Measurements from ENCODE around the gene MYO5B. TPM values are rescaled to one million over a fixed set of nuclear protein-coding genes. Genes with fewer than 3 reads are reported as not detected.

Gene MYO5B
- total RNA-seq, 1 experiment from 2014 or later: 3.7 TPM

DNA sequence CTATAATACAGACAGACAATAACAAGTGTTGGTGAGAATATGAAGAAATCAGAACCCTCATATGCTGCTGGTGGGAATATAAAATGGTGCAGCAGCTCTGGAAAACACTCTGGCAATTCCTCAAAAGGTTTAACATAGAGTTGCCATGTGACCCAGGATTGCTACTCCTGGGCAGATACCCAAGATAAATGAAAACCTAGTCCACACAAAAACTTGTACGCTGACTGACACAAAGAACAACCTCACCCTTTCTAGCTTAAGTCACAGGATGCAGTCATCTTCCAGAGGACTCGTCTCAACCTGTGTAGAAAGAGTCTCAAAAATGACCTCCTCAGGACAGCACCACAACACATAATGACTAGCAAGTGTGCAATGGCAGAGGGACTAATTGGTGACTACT lies 310.0 kb downstream of the MYO5B start:
- no peak for DNase-seq
- Histone ChIP-seq H3K27me3 (ENCODE audit: control insufficient read depth, insufficient read depth, low read length) (no peaks in the 10 kb centered on the region), H3K4me3 (ENCODE audit: insufficient read depth, low read depth, low read length) (no peak overlapping the region), H3K36me3 (replicated peaks; ENCODE audit: control insufficient read depth, insufficient read depth, low read length) (no peaks in the 10 kb centered on the region)

DNA sequence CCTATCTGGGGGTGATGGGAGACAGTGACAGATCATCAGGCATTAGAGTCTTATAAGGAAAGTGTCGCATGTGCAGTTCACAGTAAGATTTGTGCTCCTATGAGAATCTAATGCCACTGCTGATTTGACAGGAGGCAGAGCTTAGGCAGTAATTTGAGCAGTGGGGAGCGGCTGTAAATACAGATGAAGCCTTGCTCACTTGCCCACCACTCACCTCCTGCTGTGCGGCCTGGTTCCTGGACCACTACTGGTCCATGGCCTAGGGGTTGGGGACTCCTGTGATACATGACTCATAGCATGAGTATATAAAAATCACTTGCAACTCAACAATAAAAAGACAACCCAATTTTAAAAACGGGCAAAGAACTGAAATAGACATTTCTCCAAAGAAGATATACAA lies 310.5 kb downstream of the MYO5B start:
- no peaks in the 10 kb centered on the region for H3K27me3 ChIP-seq (ENCODE audit: control insufficient read depth, insufficient read depth, low read length)
- no peaks in the 10 kb centered on the region for H3K36me3 ChIP-seq (replicated peaks; ENCODE audit: control insufficient read depth, insufficient read depth, low read length)
- H3K4me3 ChIP-seq (ENCODE audit: insufficient read depth, low read depth, low read length): no peak overlapping the region
- no peak for DNase-seq

DNA sequence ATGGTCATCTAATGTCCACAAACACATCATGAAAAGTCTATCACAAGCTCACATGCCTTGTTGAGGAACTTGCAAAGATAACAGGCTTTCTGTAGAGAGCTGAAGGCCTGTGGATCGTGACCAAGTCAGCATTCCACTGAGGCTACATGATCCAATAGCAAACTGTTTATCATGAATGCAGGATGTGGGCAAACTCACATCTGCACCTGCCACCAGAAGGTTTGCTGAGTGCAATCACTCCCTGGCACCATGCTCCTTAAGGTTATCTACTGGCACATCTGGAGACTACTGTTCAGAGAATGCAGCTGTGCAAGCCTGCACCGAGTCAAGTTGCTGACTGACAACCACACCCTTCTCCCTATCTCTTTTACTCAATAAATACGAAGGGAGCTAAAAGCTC lies 314.3 kb downstream of the MYO5B start:
- no peaks in the 10 kb centered on the region; the same call in 1 of the 2 replicates for H3K36me3 ChIP-seq (replicated peaks; ENCODE audit: control insufficient read depth, insufficient read depth, low read length)
- no peaks in the 10 kb centered on the region for H3K27me3 ChIP-seq (ENCODE audit: control insufficient read depth, insufficient read depth, low read length)
- H3K4me3 ChIP-seq (ENCODE audit: insufficient read depth, low read depth, low read length): no peak overlapping the region
- no peak for DNase-seq

GRCh38 chr18:49879271-49879580 lies 315.7 kb downstream of the MYO5B start:
- Histone ChIP-seq H3K27me3 (ENCODE audit: control insufficient read depth, insufficient read depth, low read length) (no peaks in the 10 kb centered on the region), H3K36me3 (replicated peaks; ENCODE audit: control insufficient read depth, insufficient read depth, low read length) (no peaks in the 10 kb centered on the region; the same call in 1 of the 2 replicates), H3K4me3 (ENCODE audit: insufficient read depth, low read depth, low read length) (no peak overlapping the region)
- no peak for DNase-seq

DNA sequence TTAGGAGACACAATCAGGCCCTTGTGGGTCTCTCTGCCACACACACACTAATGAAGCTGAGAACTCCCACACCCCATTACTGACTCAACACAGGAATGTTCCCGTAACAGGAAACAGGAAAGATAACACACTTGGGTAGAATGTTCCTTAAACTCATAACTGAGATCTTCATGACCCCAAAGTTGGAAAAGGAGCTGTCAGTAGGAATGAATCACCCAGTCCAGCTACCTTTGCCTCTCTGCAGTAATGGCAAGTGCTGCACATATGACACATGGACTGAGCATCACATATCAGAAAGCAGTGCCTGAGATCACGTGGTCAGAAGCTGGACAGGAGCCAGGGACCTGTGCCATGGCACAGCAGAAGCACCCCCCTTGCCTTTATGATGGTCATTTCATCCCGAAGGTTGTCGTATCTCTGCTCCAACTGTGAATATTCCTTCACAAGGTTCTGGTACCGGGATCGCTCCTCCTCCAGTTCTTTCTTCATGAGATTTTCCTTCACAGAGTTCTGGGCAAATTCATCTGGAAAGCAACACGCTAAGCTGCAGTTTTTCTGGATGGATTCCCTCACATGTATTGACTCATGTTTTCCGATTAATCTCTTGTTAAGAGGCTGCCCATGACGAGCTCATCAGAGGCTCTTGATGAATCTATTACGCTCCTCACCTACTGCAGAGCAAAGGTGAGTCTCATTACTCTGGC lies 316.2 kb downstream of the MYO5B start:
- no peak overlapping the region for H3K4me3 ChIP-seq (ENCODE audit: insufficient read depth, low read depth, low read length)
- DNase-seq: no peak
- H3K27me3 ChIP-seq (ENCODE audit: control insufficient read depth, insufficient read depth, low read length): no peaks in the 10 kb centered on the region
- H3K36me3 ChIP-seq (replicated peaks; ENCODE audit: control insufficient read depth, insufficient read depth, low read length): no peaks in the 10 kb centered on the region; the same call in 1 of the 2 replicates

- DNase-seq: no peak
- no peaks in the 10 kb centered on the region for H3K27me3 ChIP-seq (ENCODE audit: control insufficient read depth, insufficient read depth, low read length)
- H3K36me3 ChIP-seq (replicated peaks; ENCODE audit: control insufficient read depth, insufficient read depth, low read length): no peaks in the 10 kb centered on the region; the same call in 1 of the 2 replicates
- H3K4me3 ChIP-seq (ENCODE audit: insufficient read depth, low read depth, low read length): no peak overlapping the region
Measured at GRCh38 chr18:49878015-49878414, 316.9 kb downstream of the MYO5B start.

GRCh38 chr18:49876536-49876935 lies 318.4 kb downstream of the MYO5B start:
- Histone ChIP-seq H3K36me3 (replicated peaks; ENCODE audit: control insufficient read depth, insufficient read depth, low read length) (no peaks in the 10 kb centered on the region; the same call in 1 of the 2 replicates), H3K4me3 (ENCODE audit: insufficient read depth, low read depth, low read length) (no peak overlapping the region), H3K27me3 (ENCODE audit: control insufficient read depth, insufficient read depth, low read length) (no peaks in the 10 kb centered on the region)
- DNase-seq: no peak

DNA sequence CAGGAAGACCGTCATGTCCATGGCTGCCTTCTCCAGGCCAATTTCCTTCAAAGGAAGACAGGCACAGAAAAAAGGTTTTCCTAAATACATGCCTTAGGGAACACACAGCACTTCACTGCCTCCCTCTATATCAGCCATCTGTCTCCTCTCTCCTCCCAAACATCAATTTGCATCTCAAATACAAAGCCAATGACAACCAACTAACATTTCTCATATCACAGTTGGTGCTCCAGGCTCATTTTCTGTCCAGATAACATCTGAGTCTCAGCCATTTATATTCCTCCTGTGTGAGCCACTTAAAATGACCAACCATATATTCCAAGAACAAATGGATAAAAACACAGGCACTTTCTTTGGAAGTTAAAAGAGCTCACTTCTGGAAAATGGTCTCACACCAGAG lies 319.2 kb downstream of the MYO5B start:
- H3K27me3 ChIP-seq (ENCODE audit: control insufficient read depth, insufficient read depth, low read length): no peaks in the 10 kb centered on the region
- no peaks in the 10 kb centered on the region; the same call in 1 of the 2 replicates for H3K36me3 ChIP-seq (replicated peaks; ENCODE audit: control insufficient read depth, insufficient read depth, low read length)
- DNase-seq: no peak

DNA sequence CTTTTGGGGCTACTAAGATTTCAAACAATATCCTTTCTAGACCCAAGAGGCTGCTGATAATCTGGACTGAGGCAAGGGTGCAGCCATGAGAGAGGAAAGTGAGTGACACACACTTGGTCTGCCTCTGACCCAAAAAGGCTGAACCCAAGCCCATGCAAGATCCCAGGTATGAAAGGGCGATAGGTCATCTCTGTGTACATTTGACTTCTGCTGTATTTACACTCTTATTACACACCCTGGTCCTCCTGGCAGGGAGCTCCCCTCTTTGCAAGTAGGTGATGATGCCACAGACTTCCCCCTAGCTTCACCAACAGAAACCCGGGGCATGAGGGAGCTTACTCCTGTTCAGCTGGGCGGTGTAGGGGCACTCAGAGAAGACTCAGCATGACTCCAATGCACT lies 319.8 kb downstream of the MYO5B start:
- no peak overlapping the region for H3K4me3 ChIP-seq (ENCODE audit: insufficient read depth, low read depth, low read length)
- H3K36me3 ChIP-seq (replicated peaks; ENCODE audit: control insufficient read depth, insufficient read depth, low read length): no peaks in the 10 kb centered on the region; the same call in 1 of the 2 replicates
- DNase-seq: no peak
- H3K27me3 ChIP-seq (ENCODE audit: control insufficient read depth, insufficient read depth, low read length): no peaks in the 10 kb centered on the region

More for the DNA sequence above, 319.2 kb downstream of the MYO5B start:
- no peak overlapping the region for H3K4me3 ChIP-seq (ENCODE audit: insufficient read depth, low read depth, low read length)

DNA sequence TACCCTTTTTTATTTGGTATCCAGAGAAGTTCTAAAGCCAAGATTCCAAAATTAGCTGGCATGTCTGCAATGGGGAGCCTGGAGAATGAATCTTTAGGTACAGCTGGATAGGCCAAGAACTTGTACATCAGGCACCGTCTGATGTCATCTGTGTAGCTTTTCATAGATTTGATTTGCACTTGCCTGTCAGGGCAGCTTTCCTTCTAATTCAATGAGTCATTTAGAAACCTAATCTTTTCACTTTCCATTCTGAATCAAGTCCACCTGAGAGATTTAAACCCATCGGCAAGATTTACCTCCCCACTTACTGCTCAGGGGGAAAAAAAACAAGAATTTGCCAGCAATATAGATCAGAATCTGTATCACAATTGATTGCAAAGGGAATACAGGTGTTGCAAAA lies 320.7 kb downstream of the MYO5B start:
- Histone ChIP-seq H3K27me3 (ENCODE audit: control insufficient read depth, insufficient read depth, low read length) (no peaks in the 10 kb centered on the region), H3K4me3 (ENCODE audit: insufficient read depth, low read depth, low read length) (no peak overlapping the region), H3K36me3 (replicated peaks; ENCODE audit: control insufficient read depth, insufficient read depth, low read length) (no peaks in the 10 kb centered on the region; the same call in 1 of the 2 replicates)
- DNase-seq: no peak

- DNase-seq: no peak
- H3K4me3 ChIP-seq (ENCODE audit: insufficient read depth, low read depth, low read length): no peak overlapping the region
- no peaks in the 10 kb centered on the region for H3K36me3 ChIP-seq (replicated peaks; ENCODE audit: control insufficient read depth, insufficient read depth, low read length)
- H3K27me3 ChIP-seq (ENCODE audit: control insufficient read depth, insufficient read depth, low read length): no peaks in the 10 kb centered on the region
Measured at GRCh38 chr18:49869354-49869753, 325.6 kb downstream of the MYO5B start.

- DNase-seq: no peak
- no peaks in the 10 kb centered on the region for H3K36me3 ChIP-seq (replicated peaks; ENCODE audit: control insufficient read depth, insufficient read depth, low read length)
- no peaks in the 10 kb centered on the region for H3K27me3 ChIP-seq (ENCODE audit: control insufficient read depth, insufficient read depth, low read length)
- H3K4me3 ChIP-seq (ENCODE audit: insufficient read depth, low read depth, low read length): no peak overlapping the region
Measured at GRCh38 chr18:49866680-49867079, 328.3 kb downstream of the MYO5B start.

DNA sequence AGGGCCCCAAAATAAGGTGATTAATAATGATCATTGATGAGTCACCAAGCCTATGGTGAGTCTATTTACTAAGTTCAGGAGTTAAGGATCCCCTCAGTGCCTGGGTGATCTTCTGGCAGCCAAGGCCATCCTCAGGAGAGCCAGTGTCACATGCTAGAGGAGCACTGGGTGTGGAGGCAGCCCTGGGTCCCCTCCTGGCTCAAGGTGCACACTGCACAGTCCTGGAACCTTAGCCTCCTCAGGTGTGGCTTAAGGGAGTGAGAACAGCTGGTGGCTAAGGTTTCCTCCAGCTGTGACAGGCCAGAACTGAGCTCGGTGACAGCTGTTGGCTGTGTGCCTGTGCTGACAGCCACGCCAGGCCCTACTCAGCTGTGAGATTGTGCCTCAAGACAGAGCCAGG lies 329.5 kb downstream of the MYO5B start:
- Histone ChIP-seq H3K4me3 (ENCODE audit: insufficient read depth, low read depth, low read length) (no peak overlapping the region), H3K27me3 (ENCODE audit: control insufficient read depth, insufficient read depth, low read length) (no peaks in the 10 kb centered on the region), H3K36me3 (replicated peaks; ENCODE audit: control insufficient read depth, insufficient read depth, low read length) (no peaks in the 10 kb centered on the region)
- DNase-seq: no peak

- no peak overlapping the region for H3K4me3 ChIP-seq (ENCODE audit: insufficient read depth, low read depth, low read length)
- peak; percentile 12 for DNase-seq
Measured at GRCh38 chr18:49863769-49864621, 331.0 kb downstream of the MYO5B start.

More at GRCh38 chr18:49863769-49864621, 331.0 kb downstream of the MYO5B start:
- no peaks in the 10 kb centered on the region for H3K27me3 ChIP-seq (ENCODE audit: control insufficient read depth, insufficient read depth, low read length)
- H3K36me3 ChIP-seq (replicated peaks; ENCODE audit: control insufficient read depth, insufficient read depth, low read length): no peaks in the 10 kb centered on the region
